ENCODE results near the gene OPTC. TPM values are rescaled to one million over a fixed set of nuclear protein-coding genes. Genes with fewer than 3 reads are reported as not detected.

OPTC gene, protein sequence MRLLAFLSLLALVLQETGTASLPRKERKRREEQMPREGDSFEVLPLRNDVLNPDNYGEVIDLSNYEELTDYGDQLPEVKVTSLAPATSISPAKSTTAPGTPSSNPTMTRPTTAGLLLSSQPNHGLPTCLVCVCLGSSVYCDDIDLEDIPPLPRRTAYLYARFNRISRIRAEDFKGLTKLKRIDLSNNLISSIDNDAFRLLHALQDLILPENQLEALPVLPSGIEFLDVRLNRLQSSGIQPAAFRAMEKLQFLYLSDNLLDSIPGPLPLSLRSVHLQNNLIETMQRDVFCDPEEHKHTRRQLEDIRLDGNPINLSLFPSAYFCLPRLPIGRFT
- not detected in 5 replicates for total RNA-seq (2022; extraction: Qiagen RNA extraction; ENCODE audit: low read depth)

DNA sequence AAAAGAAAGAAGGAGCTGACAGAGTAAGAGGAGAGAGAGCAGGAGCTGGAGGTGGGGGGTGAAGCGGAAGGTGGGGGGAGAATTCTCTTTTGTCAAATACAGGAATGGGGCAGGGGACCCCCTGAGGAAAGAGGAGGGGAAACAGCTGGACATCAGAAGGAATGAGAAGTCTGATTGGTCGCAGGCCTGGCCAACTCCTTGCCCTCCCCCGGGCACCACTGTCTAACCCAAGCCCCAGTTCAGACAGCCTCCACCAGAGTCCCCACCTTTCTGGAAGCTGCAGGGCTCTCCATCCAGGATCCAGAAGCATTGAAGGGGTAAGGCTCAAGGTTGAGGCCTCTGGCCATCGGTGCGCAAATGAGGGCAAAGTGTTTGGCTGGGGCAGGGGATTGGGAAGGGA lies at the start of gene OPTC:
Gene OPTC, plus strand, starts transcription at position 253 of the 400 bp plus-strand sequence. CDS start 1,853 bp downstream, outside the sequence.

GRCh38 chr1:203475012-203475981 lies 18.7 kb upstream of the OPTC start, which contains the start of gene PRELP:
PRELP (plus strand) TSS chr1:203475806; CDS start chr1:203483185, 7,379 bp downstream.

Other genes with a start within 250 kb of the OPTC start
- 9.3 to 17.7 TPM (median 13.2 TPM) in 5 replicates for gene BTG2, start 188.6 kb upstream of the OPTC start, total RNA-seq (2022; extraction: Qiagen RNA extraction; ENCODE audit: low read depth)
- 0.09 TPM in 1 of 5 replicates, not detected in the others for gene FMOD, start 143.0 kb upstream of the OPTC start, total RNA-seq (2022; extraction: Qiagen RNA extraction; ENCODE audit: low read depth)
- gene PRELP, start 18.3 kb upstream of the OPTC start, total RNA-seq (2022; extraction: Qiagen RNA extraction; ENCODE audit: low read depth) = 0.02 TPM in 2 of 5 replicates, not detected in the others
- 11.2 to 17.1 TPM (median 14.6 TPM) in 5 replicates for gene ATP2B4, start 132.7 kb downstream of the OPTC start, total RNA-seq (2022; extraction: Qiagen RNA extraction; ENCODE audit: low read depth)